AG20443 (cell line): ENCODE results near the gene OTULIN.
A peak's percentile ranks its signal among the peaks of the same experiment; 100 is the strongest.

Source experiments
- DNase-seq: peaks from one replicate; pipeline ENCODE4 v3.0.0; 2012; ENCODE audit warnings: low spot score, mixed read lengths

Gene OTULIN

GRCh38 chr5:14668181-14668591, 3.7 kb downstream of the OTULIN start:
- no peak for DNase-seq

DNA sequence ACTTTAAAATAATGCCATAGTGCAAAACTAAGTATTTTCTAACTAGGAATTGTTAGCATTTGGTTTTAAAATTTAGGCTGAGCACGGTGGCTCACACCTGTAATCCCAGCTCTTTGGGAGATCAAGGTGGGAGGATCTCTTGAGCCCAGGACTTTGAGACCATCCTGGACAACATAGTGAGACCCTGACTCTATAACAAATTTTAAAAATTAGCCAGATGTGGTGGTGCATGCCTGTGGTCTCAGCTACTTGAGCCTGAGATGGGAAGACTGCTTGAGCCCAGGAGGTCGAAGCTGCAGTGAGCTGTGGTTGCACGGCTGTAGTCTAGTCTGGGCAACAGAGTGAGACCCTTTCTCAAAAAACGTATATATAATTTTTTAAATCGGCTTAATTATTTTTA, 4.9 kb downstream of the OTULIN start:
- DNase-seq, result no peak

DNA sequence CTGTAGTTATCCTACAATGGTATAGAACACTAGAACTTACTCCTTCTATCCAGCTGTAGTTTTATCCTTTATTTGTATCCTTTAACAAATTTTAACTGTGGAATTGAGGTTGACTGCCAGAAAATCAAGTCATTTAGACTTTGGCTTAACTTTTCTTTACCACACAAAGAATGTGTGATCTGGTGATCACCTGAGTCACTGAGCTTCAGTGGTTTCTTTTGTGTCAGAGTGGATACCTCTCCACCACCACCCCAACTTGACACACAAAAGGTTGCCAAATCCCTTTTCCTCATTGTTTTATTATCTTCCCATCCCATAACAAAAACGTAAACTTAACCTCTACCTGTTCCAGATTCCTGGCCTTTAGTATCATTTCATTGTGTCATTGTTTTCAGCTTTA, 5.5 kb downstream of the OTULIN start:
- DNase-seq, result no peak

- DNase-seq, result no peak
These were observed 6.9 kb downstream of the OTULIN start for GRCh38 chr5:14671414-14671813.

GRCh38 chr5:14672082-14672481, 7.6 kb downstream of the OTULIN start:
- DNase-seq, result no peak

- peak; percentile 31 for DNase-seq
These were observed 8.2 kb downstream of the OTULIN start for GRCh38 chr5:14672484-14673394.

DNA sequence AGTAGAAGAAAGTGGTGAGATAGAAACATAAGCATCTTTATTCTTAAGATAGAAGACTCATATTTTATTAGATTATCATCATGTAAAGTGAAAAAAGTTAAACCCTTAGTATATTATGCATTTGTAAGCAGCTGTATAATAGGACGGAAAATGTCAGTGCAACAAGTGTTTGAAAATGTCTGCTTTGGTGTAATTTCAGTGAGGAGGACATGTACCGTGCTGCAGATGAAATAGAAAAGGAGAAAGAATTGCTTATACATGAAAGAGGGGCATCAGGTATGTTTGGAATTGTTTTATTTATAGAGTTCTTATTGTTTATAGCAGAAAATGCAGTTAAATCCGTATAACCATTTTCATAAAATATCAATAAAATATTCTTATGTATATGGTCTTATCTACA, 8.9 kb downstream of the OTULIN start:
- DNase-seq, result no peak

- DNase-seq, result no peak
These were observed 10.7 kb downstream of the OTULIN start for GRCh38 chr5:14674983-14675854.

GRCh38 chr5:14675865-14676300, 11.4 kb downstream of the OTULIN start:
- no peak for DNase-seq

- peak; percentile 42 for DNase-seq
These were observed 11.8 kb downstream of the OTULIN start for GRCh38 chr5:14676320-14676719.

DNA sequence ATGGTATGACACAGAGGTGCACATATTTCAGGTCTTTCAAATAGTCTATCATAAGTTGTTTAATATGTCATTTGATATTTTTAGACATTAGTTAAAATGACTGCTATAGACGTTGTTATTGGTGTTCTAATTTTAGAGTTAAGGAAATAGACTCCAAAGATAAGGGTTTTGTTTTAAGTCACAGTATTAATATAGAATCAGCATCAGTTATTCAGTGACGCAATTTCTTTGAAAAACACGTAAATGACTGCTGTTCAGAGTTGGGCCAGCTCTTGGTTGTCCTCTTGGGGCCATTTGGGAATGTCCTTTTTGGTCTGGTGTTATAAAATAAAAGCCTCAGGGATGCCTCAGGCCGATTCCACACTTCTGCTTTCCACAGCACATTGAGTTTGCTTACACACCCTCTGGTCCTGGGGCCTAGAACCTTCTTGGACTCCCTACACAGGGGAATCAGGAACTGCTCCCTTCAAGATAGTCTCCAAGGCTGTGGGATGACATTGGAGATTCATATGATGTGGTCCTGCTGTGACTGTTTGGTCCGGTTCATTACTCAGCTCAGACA, 14.3 kb downstream of the OTULIN start:
- no peak for DNase-seq

- DNase-seq, result no peak
These were observed 15.1 kb downstream of the OTULIN start for GRCh38 chr5:14679595-14679994.

DNA sequence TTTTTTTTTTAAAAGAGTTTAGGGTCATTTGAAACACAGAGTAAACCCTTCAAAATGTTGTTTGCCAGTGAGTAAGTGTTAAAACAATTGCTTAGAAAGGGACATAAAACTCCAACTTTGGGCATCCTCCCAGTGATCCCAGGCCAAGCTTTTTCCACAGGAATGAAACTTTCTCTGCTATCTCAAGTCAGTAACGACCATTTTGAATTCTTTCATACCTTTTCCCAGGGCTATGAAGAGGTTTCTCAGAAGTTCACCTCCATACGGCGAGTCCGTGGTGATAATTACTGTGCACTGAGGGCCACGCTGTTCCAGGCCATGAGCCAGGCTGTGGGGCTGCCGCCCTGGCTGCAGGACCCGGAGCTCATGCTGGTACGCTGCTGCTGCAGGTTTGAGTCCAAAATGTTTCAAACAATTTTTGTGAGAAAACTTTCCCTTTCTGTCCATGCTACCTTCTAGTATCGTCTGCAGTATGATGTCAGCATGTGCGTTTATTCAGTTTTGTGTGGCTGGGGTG, 16.8 kb downstream of the OTULIN start:
- no peak for DNase-seq

DNA sequence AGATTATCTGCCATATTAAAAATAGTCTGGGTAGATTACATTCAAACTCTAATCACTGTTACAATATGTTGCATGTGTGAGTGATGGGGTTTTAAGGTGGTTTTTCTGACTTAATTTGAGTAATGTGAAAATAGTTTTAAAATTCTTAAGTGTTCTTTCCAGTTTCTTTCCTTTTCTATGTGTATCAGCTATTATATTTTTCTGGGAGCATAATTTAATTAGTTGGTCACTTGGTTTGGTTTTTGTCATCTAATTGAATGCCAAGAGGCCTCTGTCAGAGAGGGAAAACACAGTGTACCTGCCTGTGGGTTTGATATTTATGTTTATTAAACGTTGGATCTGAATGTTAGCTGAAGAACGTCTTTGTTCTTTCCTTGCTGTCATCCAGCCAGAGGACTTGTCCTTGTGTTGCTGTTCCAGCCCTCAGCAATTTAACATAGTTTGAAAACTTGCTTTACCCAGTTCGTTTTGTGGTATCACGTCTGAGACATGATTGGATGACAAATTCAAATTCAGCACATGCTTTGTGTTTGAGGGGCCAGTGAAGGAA, 19.5 kb downstream of the OTULIN start:
- DNase-seq, result no peak

- DNase-seq, result no peak
These were observed 20.2 kb downstream of the OTULIN start for GRCh38 chr5:14684757-14685156.

DNA sequence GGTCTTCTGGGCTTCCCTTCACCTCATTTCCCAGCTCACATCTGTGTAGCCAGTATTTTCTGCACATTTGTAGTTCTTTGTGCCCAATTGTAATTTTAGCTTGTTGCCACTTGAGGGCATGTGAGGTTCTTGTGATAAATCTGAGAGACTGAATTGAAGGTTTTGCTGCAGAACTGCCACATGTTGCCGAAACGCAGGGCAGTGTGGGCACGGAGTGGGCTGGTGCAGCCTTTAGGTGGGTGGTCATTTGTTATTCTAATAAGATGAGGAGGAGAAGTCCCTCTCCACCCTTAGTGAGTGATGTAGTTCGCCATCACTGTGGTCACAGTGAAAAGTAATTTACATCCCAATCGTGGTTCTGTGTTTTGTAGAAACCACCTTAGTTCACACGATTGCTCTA, 21.2 kb downstream of the OTULIN start:
- DNase-seq, result peak; percentile 76

- DNase-seq, result no peak
These were observed 22.0 kb downstream of the OTULIN start for GRCh38 chr5:14686517-14686916.

DNA sequence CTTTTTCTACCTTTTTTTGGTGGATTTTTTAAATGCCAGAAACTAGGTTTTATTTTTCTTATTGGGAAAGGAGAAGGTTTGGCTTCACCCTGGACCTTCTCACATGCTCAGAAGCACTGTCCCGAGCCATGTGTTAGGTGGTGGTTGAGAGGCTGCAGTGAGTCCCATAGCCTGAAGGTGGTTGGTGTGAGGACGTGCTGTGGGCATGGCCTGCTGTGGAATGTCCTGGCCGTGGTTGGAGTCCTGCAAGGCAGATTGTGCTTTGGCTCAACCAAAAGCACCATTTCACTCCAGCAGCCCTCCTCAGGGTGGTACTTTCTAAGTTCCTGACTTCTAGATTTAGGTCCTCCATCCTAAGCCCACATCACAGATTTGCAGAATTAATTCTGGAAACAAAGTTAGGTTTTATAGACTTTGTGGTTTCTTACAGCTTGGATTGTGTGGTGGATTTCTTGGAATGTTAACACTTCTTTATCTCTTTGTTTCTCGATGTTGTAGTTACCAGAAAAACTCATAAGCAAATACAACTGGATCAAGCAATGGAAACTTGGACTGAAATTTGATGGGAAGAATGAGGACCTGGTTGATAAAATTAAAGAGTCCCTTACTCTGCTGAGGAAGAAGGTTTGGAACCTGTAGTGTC, 22.6 kb downstream of the OTULIN start:
- peak; percentile 44 for DNase-seq

- DNase-seq, result no peak
These were observed 28.6 kb downstream of the OTULIN start for GRCh38 chr5:14693070-14693469.

DNA sequence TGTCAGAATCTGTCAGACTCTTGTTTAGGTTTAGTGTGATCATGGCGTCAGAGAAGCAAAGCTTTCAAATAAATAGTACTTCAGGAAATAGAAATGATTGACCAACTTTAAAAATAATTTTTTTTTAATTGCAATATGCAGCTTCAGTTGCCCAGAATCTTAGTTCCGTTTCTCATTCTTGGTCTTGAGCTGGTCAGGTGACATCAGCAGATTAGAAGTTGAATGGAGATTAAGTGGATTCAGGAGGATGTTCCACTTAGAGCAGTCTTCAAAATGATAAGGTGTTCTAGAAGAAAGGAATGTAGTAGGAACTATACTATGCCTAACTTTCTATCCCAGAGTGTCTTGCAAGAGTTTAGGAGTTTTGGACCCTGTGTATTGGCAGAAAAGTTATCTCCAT, 30.6 kb downstream of the OTULIN start:
- no peak for DNase-seq

GRCh38 chr5:14696057-14696456, 31.5 kb downstream of the OTULIN start:
- no peak for DNase-seq

GRCh38 chr5:14696851-14697250, 32.3 kb downstream of the OTULIN start:
- no peak for DNase-seq
